A549 (cell line): Measurements from ENCODE around the gene PRKG1. TPM values are rescaled to one million over a fixed set of nuclear protein-coding genes. Genes with fewer than 3 reads are reported as not detected.

Source experiments
- ATAC-seq, 2 experiments: fragments of 200-7000 bp in 1 of 2; fragments of >200 bp in 1 of 2; cut with Nextera tagmentation in 1 of 2; cut with Tn5 transposase in 1 of 2; 3 replicates each; pipeline versions ENCODE4 v1.8.0 to v1.9.1; 2018 to 2020; ENCODE audit warnings: mild to moderate bottlenecking in 1 of 2, moderate library complexity in 1 of 2
- CTCF ChIA-PET: fragments of 300-600 bp; sonication (Branson Sonifier 250); formaldehyde crosslinking; extraction: SDS; loops from one replicate; lab custom pipeline; 2021; ENCODE audit warnings: antibody characterized with exemption, inconsistent platforms; lab: Yijun Ruan, JAX
- POLR2A ChIA-PET: fragments of 350-600 bp; formaldehyde crosslinking; extraction: SDS; loops from one replicate; lab custom pipeline; 2021; ENCODE audit warnings: antibody characterized with exemption, inconsistent platforms; lab: Yijun Ruan, JAX
- DNase-seq, 2 experiments: peaks; one replicate each; pipeline versions ENCODE4 v3.0.0 to v3.0.0-alpha.2; 2011 to 2016; ENCODE audit warnings: low read depth in 1 of 2, low spot score in 1 of 2
- FAIRE-seq: peaks from 2 replicates; lab custom pipeline; 2011; peaks lifted over from hg19 to GRCh38; lab: Jason Lieb, UNC
- H3K27ac ChIP-seq, 2 experiments: fragments of >200 bp; sonication (Bioruptor Twin); formaldehyde crosslinking; 3 replicates each; pipeline ENCODE4 v1.5.1; 2016 to 2017
- H3K4me1 ChIP-seq: fragments of >200 bp; sonication (Bioruptor Twin); formaldehyde crosslinking; 3 replicates; pipeline ENCODE4 v1.6.1; 2016
- H3K4me2 ChIP-seq: fragments of >200 bp; sonication (Bioruptor Twin); formaldehyde crosslinking; 3 replicates; pipeline ENCODE4 v1.6.1; 2016
- H3K4me3 ChIP-seq: fragments of >200 bp; sonication (Bioruptor Twin); formaldehyde crosslinking; 3 replicates; pipeline ENCODE4 v1.5.1; 2016
- H3K9me3 ChIP-seq: fragments of >200 bp; sonication (Bioruptor Twin); formaldehyde crosslinking; 3 replicates; pipeline ENCODE4 v1.6.1; 2016
- CHD2 ChIP-seq: fragments of 150-350 bp; IDR thresholded peaks from 2 replicates; pipeline ENCODE4 v1.6.1; 2014; ENCODE audit warnings: low read length; ENCODE audit not compliant: partially characterized antibody
- GATA3 ChIP-seq: IDR thresholded peaks from 2 replicates; pipeline ENCODE4 v1.6.1; 2012; ENCODE audit warnings: borderline replicate concordance
- JUN ChIP-seq, 2 experiments: fragments of >200 bp; sonication (Bioruptor Twin); formaldehyde crosslinking; IDR thresholded peaks; 2 replicates in 1 of 2; 3 replicates in 1 of 2; pipeline ENCODE4 v1.6.1; 2016 to 2017
- MAZ ChIP-seq: fragments of 150-350 bp; IDR thresholded peaks from 2 replicates; pipeline ENCODE4 v1.6.1; 2014; ENCODE audit warnings: antibody characterized with exemption, low read depth, low read length, borderline replicate concordance
- POLR2A ChIP-seq: IDR thresholded peaks from 2 replicates; pipeline ENCODE4 v1.6.1; 2012; ENCODE audit warnings: mild to moderate bottlenecking, low read length
- RFX5 ChIP-seq: fragments of 450-650 bp; IDR thresholded peaks from 2 replicates; pipeline ENCODE4 v1.7.1; 2014; ENCODE audit warnings: antibody characterized with exemption, mild to moderate bottlenecking, moderate library complexity
- ZNF302 ChIP-seq: fragments of 250-450 bp; sonication (Bioruptor Pico); IDR thresholded peaks from 2 replicates; pipeline ENCODE4 v1.9.0; 2021; ENCODE audit warnings: inconsistent platforms, mild to moderate bottlenecking, moderate library complexity
- WGBS: methylation state at CpG from one replicate; pipeline ENCODE4 v1.1.6; 2017; ENCODE audit errors: missing lambda C conversion rate; 5-methylcytosine and 5-hydroxymethylcytosine counted together
- polyA plus RNA-seq, 4 experiments: library from polyadenylated mRNA; depleted of rRNA in 3 of 4; stranded (reverse); fragments of >200 nt; fragmentation: RNase III in 1 of 4; extraction: RNeasy Plus Mini Kit Qiagen cat#74134 plus additional on column Dnase treatment in 1 of 4; gene quantifications; 2 replicates in 3 of 4; 3 replicates in 1 of 4; pipeline ENCODE4 v1.2.3, GENCODE V29; 2011 to 2017
- TF ChIP-seq, protein P1 (sequence below): fragments of 200-600 bp; sonication (generic); IDR thresholded peaks from 2 replicates; pipeline ENCODE4 v1.6.1; 2016; ENCODE audit warnings: antibody characterized with exemption, mild to moderate bottlenecking, moderate library complexity
- TF ChIP-seq, protein P2 (sequence below): IDR thresholded peaks from 2 replicates; pipeline ENCODE4 v1.6.1; 2012; ENCODE audit warnings: low read depth, borderline replicate concordance
- TF ChIP-seq, protein P3 (sequence below): IDR thresholded peaks from 2 replicates; pipeline ENCODE4 v1.6.1; 2012
- TF ChIP-seq, protein P4 (sequence below): fragments of >200 bp; sonication (Bioruptor Twin); formaldehyde crosslinking; IDR thresholded peaks from 3 replicates; pipeline ENCODE4 v1.6.1; 2016
- TF ChIP-seq, protein P5 (sequence below): IDR thresholded peaks from 2 replicates; pipeline ENCODE4 v1.6.1; 2012

The PRKG1 gene
- polyA plus RNA-seq, 2 of the 4 experiments (the other 2 are of a cell fraction): not detected

DNA sequence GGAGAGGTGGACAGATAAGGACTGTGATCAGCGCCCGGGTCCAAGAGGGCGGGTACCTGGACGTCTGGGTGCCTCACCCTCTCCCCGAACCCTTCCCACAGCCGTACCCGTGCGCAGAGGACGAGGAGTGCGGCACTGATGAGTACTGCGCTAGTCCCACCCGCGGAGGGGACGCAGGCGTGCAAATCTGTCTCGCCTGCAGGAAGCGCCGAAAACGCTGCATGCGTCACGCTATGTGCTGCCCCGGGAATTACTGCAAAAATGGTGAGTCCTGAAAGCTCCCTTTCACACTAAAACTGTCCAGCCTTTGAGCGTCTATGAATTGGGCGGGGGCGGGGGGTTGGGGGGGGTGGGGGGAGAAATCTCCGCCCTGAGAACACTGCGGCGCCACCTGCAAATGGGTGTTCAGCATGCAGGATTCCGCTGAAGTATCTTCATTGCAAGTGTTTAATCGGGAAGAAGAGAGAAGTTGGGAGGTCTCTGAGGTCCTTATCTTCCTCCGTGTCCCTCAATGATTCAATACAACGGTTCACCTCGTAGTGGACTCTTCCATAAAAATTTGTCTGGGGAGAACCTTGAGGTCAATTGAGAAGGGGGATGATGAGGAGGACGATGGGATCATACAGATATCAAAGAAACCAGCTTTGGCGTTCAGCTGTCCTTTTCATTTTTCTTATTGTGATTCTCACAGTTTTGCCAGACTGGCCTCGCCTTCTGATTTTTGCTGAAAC is 1240.7 kb downstream of the PRKG1 start:
- Histone ChIP-seq H3K4me3 (peak overlapping the region; percentile 83), H3K4me1 (peaks cover 39% of the 10 kb centered on the region), H3K4me2 (peak overlapping the region; percentile 72), H3K9me3 (peaks cover 3% of the 10 kb centered on the region; the same call in 2 of the 3 replicates), H3K27ac (peak overlapping the region; percentile 89 to 94)
- peak; percentile 13 to 60 for DNase-seq
- under 1% methylated on average over 15 of the region's 36 CpGs for WGBS
- CTCF ChIA-PET: interaction anchor here (1.0 to 12.2 kb wide), 15 partner anchors 10 to 466 kb away, joined by 3 to 385 read pairs (median 5); no protein-coding TSS in a partner anchor
- TF ChIP-seq CHD2 (no peak), POLR2A (peak; percentile 63), JUN (IDR thresholded peaks at IDR 0.05) (peak in 1 of 2 experiments; percentile 36; a peak in 1 of 5 replicates)
- TF ChIP-seq, protein P1, sequence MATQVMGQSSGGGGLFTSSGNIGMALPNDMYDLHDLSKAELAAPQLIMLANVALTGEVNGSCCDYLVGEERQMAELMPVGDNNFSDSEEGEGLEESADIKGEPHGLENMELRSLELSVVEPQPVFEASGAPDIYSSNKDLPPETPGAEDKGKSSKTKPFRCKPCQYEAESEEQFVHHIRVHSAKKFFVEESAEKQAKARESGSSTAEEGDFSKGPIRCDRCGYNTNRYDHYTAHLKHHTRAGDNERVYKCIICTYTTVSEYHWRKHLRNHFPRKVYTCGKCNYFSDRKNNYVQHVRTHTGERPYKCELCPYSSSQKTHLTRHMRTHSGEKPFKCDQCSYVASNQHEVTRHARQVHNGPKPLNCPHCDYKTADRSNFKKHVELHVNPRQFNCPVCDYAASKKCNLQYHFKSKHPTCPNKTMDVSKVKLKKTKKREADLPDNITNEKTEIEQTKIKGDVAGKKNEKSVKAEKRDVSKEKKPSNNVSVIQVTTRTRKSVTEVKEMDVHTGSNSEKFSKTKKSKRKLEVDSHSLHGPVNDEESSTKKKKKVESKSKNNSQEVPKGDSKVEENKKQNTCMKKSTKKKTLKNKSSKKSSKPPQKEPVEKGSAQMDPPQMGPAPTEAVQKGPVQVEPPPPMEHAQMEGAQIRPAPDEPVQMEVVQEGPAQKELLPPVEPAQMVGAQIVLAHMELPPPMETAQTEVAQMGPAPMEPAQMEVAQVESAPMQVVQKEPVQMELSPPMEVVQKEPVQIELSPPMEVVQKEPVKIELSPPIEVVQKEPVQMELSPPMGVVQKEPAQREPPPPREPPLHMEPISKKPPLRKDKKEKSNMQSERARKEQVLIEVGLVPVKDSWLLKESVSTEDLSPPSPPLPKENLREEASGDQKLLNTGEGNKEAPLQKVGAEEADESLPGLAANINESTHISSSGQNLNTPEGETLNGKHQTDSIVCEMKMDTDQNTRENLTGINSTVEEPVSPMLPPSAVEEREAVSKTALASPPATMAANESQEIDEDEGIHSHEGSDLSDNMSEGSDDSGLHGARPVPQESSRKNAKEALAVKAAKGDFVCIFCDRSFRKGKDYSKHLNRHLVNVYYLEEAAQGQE: no peak
- TF ChIP-seq, protein P2, sequence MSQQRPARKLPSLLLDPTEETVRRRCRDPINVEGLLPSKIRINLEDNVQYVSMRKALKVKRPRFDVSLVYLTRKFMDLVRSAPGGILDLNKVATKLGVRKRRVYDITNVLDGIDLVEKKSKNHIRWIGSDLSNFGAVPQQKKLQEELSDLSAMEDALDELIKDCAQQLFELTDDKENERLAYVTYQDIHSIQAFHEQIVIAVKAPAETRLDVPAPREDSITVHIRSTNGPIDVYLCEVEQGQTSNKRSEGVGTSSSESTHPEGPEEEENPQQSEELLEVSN: 0 out of 2 replicates have a peak, but pooled peaks have one; percentile 13
- TF ChIP-seq, all 56 proteins: peak for 3
- POLR2A ChIA-PET: interaction anchor here (0.6 to 3.6 kb wide), 8 partner anchors 138 to 252 kb away, joined by 3 to 44 read pairs (median 4); no protein-coding TSS in a partner anchor
- peak; percentile 35 to 46 for ATAC-seq
- no peak for FAIRE-seq

DNA sequence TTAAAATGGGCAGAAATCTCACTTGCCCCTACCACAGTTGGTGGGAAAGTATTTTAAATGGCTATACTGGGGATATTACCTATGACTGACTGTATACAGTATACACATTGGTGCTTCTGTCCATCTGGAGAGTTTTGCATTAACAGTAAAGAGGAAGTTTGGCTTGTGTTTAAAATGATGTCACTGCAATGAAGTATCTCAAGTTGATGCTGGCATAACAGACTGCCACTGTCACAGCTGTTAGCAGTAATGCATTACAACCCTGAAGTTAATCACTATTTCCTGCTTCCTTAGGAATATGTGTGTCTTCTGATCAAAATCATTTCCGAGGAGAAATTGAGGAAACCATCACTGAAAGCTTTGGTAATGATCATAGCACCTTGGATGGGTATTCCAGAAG is 1241.7 kb downstream of the PRKG1 start:
- ChIA-PET POLR2A (interaction anchor here (3.6 kb wide), 1 partner anchor 172 kb away, joined by 44 read pairs; no protein-coding TSS in a partner anchor), CTCF (interaction anchor here (1.3 to 12.2 kb wide), 8 partner anchors 13 to 465 kb away, joined by 5 to 385 read pairs (median 6); no protein-coding TSS in a partner anchor)
- H3K4me1 ChIP-seq: peaks cover 45% of the 10 kb centered on the region
- H3K4me2 ChIP-seq: peak overlapping the region; percentile 72
- peak overlapping the region; percentile 83 for H3K4me3 ChIP-seq
- TF ChIP-seq, protein P3, sequence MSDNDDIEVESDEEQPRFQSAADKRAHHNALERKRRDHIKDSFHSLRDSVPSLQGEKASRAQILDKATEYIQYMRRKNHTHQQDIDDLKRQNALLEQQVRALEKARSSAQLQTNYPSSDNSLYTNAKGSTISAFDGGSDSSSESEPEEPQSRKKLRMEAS: peak; percentile 42; the same call in 1 of the 2 replicates
- TF ChIP-seq GATA3 (0 out of 2 replicates have a peak, but pooled peaks have one; percentile 19), RFX5 (no peak)
- DNase-seq (peak in 1 of 2 experiments; percentile 20), ATAC-seq (no peak), FAIRE-seq (no peak)
- 0% methylated on average over 1 of the region's 1 CpG for WGBS
- peaks cover 9% of the 10 kb centered on the region; the same call in 2 of the 3 replicates for H3K9me3 ChIP-seq
- peak overlapping the region; percentile 89 to 94 for H3K27ac ChIP-seq

DNA sequence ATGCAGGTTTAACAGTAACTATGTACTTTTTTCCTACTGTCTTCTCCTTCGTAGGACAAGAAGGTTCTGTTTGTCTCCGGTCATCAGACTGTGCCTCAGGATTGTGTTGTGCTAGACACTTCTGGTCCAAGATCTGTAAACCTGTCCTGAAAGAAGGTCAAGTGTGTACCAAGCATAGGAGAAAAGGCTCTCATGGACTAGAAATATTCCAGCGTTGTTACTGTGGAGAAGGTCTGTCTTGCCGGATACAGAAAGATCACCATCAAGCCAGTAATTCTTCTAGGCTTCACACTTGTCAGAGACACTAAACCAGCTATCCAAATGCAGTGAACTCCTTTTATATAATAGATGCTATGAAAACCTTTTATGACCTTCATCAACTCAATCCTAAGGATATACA is 1242.2 kb downstream of the PRKG1 start:
- no peak for FAIRE-seq
- H3K4me2 ChIP-seq: peak overlapping the region; percentile 72
- ATAC-seq: no peak
- H3K27ac ChIP-seq: peak overlapping the region; percentile 89 to 94
- H3K9me3 ChIP-seq: peaks cover 9% of the 10 kb centered on the region; the same call in 2 of the 3 replicates
- WGBS: 2% methylated on average over 4 of the region's 4 CpGs
- H3K4me1 ChIP-seq: peaks cover 41% of the 10 kb centered on the region
- ChIA-PET POLR2A (interaction anchor here (0.9 kb wide), 1 partner anchor 8 kb away, joined by 3 read pairs; no protein-coding TSS in a partner anchor), CTCF (interaction anchor here (0.9 to 12.2 kb wide), 8 partner anchors 8 to 464 kb away, joined by 3 to 385 read pairs (median 5); no protein-coding TSS in a partner anchor)
- no peak for DNase-seq
- TF ChIP-seq MAZ: no peak
- TF ChIP-seq, protein P4, sequence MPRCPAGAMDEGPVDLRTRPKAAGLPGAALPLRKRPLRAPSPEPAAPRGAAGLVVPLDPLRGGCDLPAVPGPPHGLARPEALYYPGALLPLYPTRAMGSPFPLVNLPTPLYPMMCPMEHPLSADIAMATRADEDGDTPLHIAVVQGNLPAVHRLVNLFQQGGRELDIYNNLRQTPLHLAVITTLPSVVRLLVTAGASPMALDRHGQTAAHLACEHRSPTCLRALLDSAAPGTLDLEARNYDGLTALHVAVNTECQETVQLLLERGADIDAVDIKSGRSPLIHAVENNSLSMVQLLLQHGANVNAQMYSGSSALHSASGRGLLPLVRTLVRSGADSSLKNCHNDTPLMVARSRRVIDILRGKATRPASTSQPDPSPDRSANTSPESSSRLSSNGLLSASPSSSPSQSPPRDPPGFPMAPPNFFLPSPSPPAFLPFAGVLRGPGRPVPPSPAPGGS: 0 out of 3 replicates have a peak, but pooled peaks have one; percentile 28
- no peak for TF ChIP-seq ZNF302 (CRISPR knock-in tag)
- TF ChIP-seq, protein P5, sequence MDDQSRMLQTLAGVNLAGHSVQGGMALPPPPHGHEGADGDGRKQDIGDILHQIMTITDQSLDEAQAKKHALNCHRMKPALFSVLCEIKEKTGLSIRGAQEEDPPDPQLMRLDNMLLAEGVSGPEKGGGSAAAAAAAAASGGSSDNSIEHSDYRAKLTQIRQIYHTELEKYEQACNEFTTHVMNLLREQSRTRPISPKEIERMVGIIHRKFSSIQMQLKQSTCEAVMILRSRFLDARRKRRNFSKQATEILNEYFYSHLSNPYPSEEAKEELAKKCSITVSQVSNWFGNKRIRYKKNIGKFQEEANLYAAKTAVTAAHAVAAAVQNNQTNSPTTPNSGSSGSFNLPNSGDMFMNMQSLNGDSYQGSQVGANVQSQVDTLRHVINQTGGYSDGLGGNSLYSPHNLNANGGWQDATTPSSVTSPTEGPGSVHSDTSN: no peak
- H3K4me3 ChIP-seq: peak overlapping the region; percentile 83
